HepG2 (cell line): ENCODE results near the gene KCNAB2. TPM values are rescaled to one million over a fixed set of nuclear protein-coding genes. Genes with fewer than 3 reads are reported as not detected.

ENCODE experiments used
- ATAC-seq: fragments of 200-7000 bp; cut with Tn5 transposase; 3 replicates; pipeline ENCODE4 v1.9.1; 2020; ENCODE audit warnings: mild to moderate bottlenecking, moderate library complexity
- BruUV-seq: library from RNA; stranded (reverse); fragments of 400-500 nt; replicated peaks from 2 replicates; lab custom pipeline; 2021; lab: Mats Ljungman, UMichigan
- CTCF ChIA-PET: fragments of 300-600 bp; formaldehyde crosslinking; extraction: SDS; loops from one replicate; lab custom pipeline; 2021; ENCODE audit warnings: low total read pairs, inconsistent platforms, low intra/inter-chr PET ratio; lab: Yijun Ruan, JAX
- POLR2A ChIA-PET: fragments of 350-600 bp; sonication (Branson Sonifier 250); formaldehyde crosslinking; loops from one replicate; lab custom pipeline; 2020; ENCODE audit warnings: antibody characterized with exemption, inconsistent platforms; lab: Yijun Ruan, JAX
- DNase-seq: peaks from one replicate; pipeline ENCODE4 v3.0.0-alpha.2; 2015; ENCODE audit warnings: low spot score
- FAIRE-seq: peaks from 3 replicates; lab custom pipeline; 2011; peaks lifted over from hg19 to GRCh38; lab: Jason Lieb, UNC
- H2AFZ ChIP-seq: one replicate; pipeline ENCODE4 v1.6.1; 2011; ENCODE audit warnings: low read length, inconsistent platforms
- H3K27ac ChIP-seq: fragments of 300-600 bp; 3 replicates; pipeline ENCODE4 v1.8.0; 2011; ENCODE audit warnings: mixed run types, mild to moderate bottlenecking, mixed read lengths, low read length, inconsistent platforms; ENCODE audit not compliant: insufficient read depth; ENCODE audit errors: extremely low read length
- H3K27me3 ChIP-seq, 2 experiments: fragments of 200-600 bp in 1 of 2; 2 replicates in 1 of 2; 3 replicates in 1 of 2; pipeline versions ENCODE4 v1.6.0 to v1.8.0; 2011; ENCODE audit warnings: low read length in 2 of 2, mild to moderate bottlenecking in 2 of 2, moderate library complexity in 2 of 2, inconsistent platforms in 1 of 2; ENCODE audit not compliant: insufficient read depth in 2 of 2, control insufficient read depth in 1 of 2
- H3K36me3 ChIP-seq, 2 experiments: fragments of 200-600 bp in 1 of 2; replicated peaks in 1 of 2; 2 replicates in 1 of 2; 3 replicates in 1 of 2; pipeline versions ENCODE4 v1.5.1 to v1.8.0; 2011; ENCODE audit warnings: low read length in 2 of 2, inconsistent platforms in 1 of 2; ENCODE audit not compliant: insufficient read depth in 2 of 2, control insufficient read depth in 1 of 2
- H3K4me1 ChIP-seq: 2 replicates; pipeline ENCODE4 v1.5.1; 2012; ENCODE audit warnings: low read length, inconsistent platforms; ENCODE audit not compliant: insufficient read depth
- H3K4me2 ChIP-seq: 2 replicates; pipeline ENCODE4 v1.6.0; 2011; ENCODE audit warnings: low read depth, low read length, inconsistent platforms
- H3K4me3 ChIP-seq, 3 experiments: fragments of 200-600 bp in 1 of 3; sonication (generic), shearing (Covaris generic) in 1 of 3; replicated peaks in 1 of 3; 2 replicates each; pipeline ENCODE4 v1.5.1; 2011 to 2016; ENCODE audit warnings: low read length in 3 of 3, inconsistent platforms in 2 of 3, low read depth in 2 of 3, mild to moderate bottlenecking in 2 of 3, control low read depth in 1 of 3, mixed read lengths in 1 of 3; ENCODE audit not compliant: insufficient read depth in 1 of 3
- H3K79me2 ChIP-seq: one replicate; pipeline ENCODE4 v1.6.1; 2011; ENCODE audit warnings: low read length, inconsistent platforms; ENCODE audit not compliant: insufficient read depth
- H3K9ac ChIP-seq: 2 replicates; pipeline ENCODE4 v1.6.0; 2011; ENCODE audit warnings: mild to moderate bottlenecking, low read depth, low read length, inconsistent platforms; ENCODE audit not compliant: insufficient read depth
- H3K9me3 ChIP-seq: 2 replicates; pipeline ENCODE4 v1.5.1; 2012; ENCODE audit warnings: mild to moderate bottlenecking, low read length
- H4K20me1 ChIP-seq: 2 replicates; pipeline ENCODE4 v1.6.0; 2011; ENCODE audit warnings: inconsistent platforms, mild to moderate bottlenecking, low read length, moderate library complexity; ENCODE audit not compliant: insufficient read depth
- FIP1L1 ChIP-seq: fragments of 200-400 bp; formaldehyde crosslinking; IDR thresholded peaks from 2 replicates; pipeline ENCODE4 v1.6.1; 2018; ENCODE audit warnings: low read depth, mild to moderate bottlenecking, low read length, moderate library complexity, borderline replicate concordance; ENCODE audit not compliant: insufficient read depth
- HDAC2 ChIP-seq: sonication (generic); formaldehyde crosslinking; IDR thresholded peaks from 2 replicates; pipeline ENCODE4 v1.4.0; 2020; ENCODE audit warnings: missing genetic modification reagents
- KLF9 ChIP-seq: IDR thresholded peaks from 2 replicates; pipeline ENCODE4 v1.6.1; 2016; ENCODE audit warnings: low read depth
- MXD4 ChIP-seq: IDR thresholded peaks from 2 replicates; pipeline ENCODE4 v1.6.1; 2016; ENCODE audit warnings: mild to moderate bottlenecking, missing biosample characterization, missing genetic modification reagents
- NFYC ChIP-seq: IDR thresholded peaks from 2 replicates; pipeline ENCODE4 v1.6.1; 2016; ENCODE audit warnings: missing genetic modification reagents, missing compliant biosample characterization
- NR2F6 ChIP-seq, 2 experiments: IDR thresholded peaks; 2 replicates each; pipeline ENCODE4 v1.6.1; 2016; ENCODE audit warnings: antibody characterized with exemption in 1 of 2, mild to moderate bottlenecking in 1 of 2
- RCOR2 ChIP-seq: IDR thresholded peaks from 2 replicates; pipeline ENCODE4 v1.6.1; 2016; ENCODE audit warnings: missing biosample characterization, missing genetic modification reagents
- SP140L ChIP-seq: sonication (generic); formaldehyde crosslinking; IDR thresholded peaks from 2 replicates; pipeline ENCODE4 v1.4.0; 2020; ENCODE audit warnings: missing genetic modification reagents, borderline replicate concordance
- STAT5B ChIP-seq: sonication (generic); formaldehyde crosslinking; IDR thresholded peaks from 2 replicates; pipeline ENCODE4 v1.4.0; 2020; ENCODE audit warnings: missing genetic modification reagents
- TFE3 ChIP-seq: IDR thresholded peaks from 2 replicates; pipeline ENCODE4 v1.6.1; 2016
- YEATS4 ChIP-seq: sonication (generic); formaldehyde crosslinking; IDR thresholded peaks from 2 replicates; pipeline ENCODE4 v1.4.0; 2020; ENCODE audit warnings: missing genetic modification reagents, borderline replicate concordance
- ZNF572 ChIP-seq: sonication (generic); formaldehyde crosslinking; IDR thresholded peaks from 2 replicates; pipeline ENCODE4 v1.5.1; 2020; ENCODE audit warnings: mild to moderate bottlenecking, missing genetic modification reagents
- ZNF646 ChIP-seq: sonication (generic); formaldehyde crosslinking; IDR thresholded peaks from 2 replicates; pipeline ENCODE4 v1.9.0; 2021; ENCODE audit warnings: mild to moderate bottlenecking, missing genetic modification reagents
- ZNF781 ChIP-seq: sonication (generic); formaldehyde crosslinking; IDR thresholded peaks from 2 replicates; pipeline ENCODE4 v1.5.1; 2020; ENCODE audit warnings: borderline replicate concordance, mild to moderate bottlenecking, missing genetic modification reagents; ENCODE audit errors: not compliant biosample characterization
- WGBS: methylation state at CpG from one replicate; pipeline ENCODE4 v1.1.6; 2017; ENCODE audit warnings: low lambda C conversion rate; 5-methylcytosine and 5-hydroxymethylcytosine counted together
- in situ Hi-C: cut with HindIII; loops from 2 replicates; pipeline ENCODE4 v1.10.0; 2017; ENCODE audit warnings: low pct_unique_long_range_greater_than_20kb; ENCODE audit not compliant: extremely low pct_ligation_motif_present
- intact Hi-C: fragments of 100-400 bp; cut with micrococcal nuclease; formaldehyde crosslinking; loops from one replicate; pipeline ENCODE4 v1.10.0; 2022; ENCODE audit not compliant: unreplicated experiment
- polyA plus RNA-seq, 8 experiments: library from polyadenylated mRNA; depleted of rRNA in 3 of 8; stranded (reverse) in 7 of 8; unstranded in 1 of 8; fragments of >200 nt; fragmentation: Illumina TruSeq in 4 of 8; extraction: Trizol in 4 of 8; gene quantifications; 2 replicates each; pipeline versions ENCODE4 v1.2.1 to v1.2.3, GENCODE V29; 2011 to 2016; ENCODE audit warnings: low read depth in 4 of 8, missing spikeins in 1 of 8, mixed read lengths in 1 of 8; ENCODE audit not compliant: insufficient read depth in 1 of 8
- total RNA-seq, 5 experiments: library from RNA; depleted of rRNA; stranded (reverse); fragments of >200 nt; fragmentation: Illumina TruSeq; extraction: Trizol; gene quantifications; 2 replicates each; pipeline ENCODE4 v1.2.3, GENCODE V29; 2016; ENCODE audit warnings: low read depth in 1 of 5

Gene KCNAB2
- total and polyA plus RNA-seq, 2 of the 13 experiments (the other 11 are each of a cell fraction or from before 2014, with no cell fraction given), result 6.2 to 8.8 TPM

GRCh38 chr1:6100861-6101783 is 55.4 kb downstream of the KCNAB2 start (continued):
- no peak for TF ChIP-seq NR2F6 (IDR thresholded peaks at IDR 0.05)
- no peak for TF ChIP-seq NR2F6 (CRISPR knock-in tag; IDR thresholded peaks at IDR 0.05)

GRCh38 chr1:6101826-6102531 is 56.3 kb downstream of the KCNAB2 start:
- 14% methylated on average over 12 of the region's 25 CpGs for WGBS
- H3K9me3 ChIP-seq, result no peaks in the 10 kb centered on the region
- FAIRE-seq (no peak), ATAC-seq (no peak), DNase-seq (no peak)
- H3K27me3 ChIP-seq, result peaks cover 9 to 44% of the 10 kb centered on the region in 2 experiments; a peak in 4 of 5 replicates
- H3K36me3 ChIP-seq, result no peaks in the 10 kb centered on the region
- no peak overlapping the region for H3K9ac ChIP-seq
- in situ Hi-C loops, result no loop called here
- H3K4me3 ChIP-seq, result no peak overlapping the region
- no peaks in the 10 kb centered on the region for H4K20me1 ChIP-seq
- CTCF ChIA-PET, result no interaction called here
- no TSS peak for BruUV-seq
- no peaks in the 10 kb centered on the region for H3K4me1 ChIP-seq
- H3K79me2 ChIP-seq, result no peaks in the 10 kb centered on the region
- no peak overlapping the region for H3K4me2 ChIP-seq
- no peak overlapping the region for H2AFZ ChIP-seq
- no peak overlapping the region for H3K27ac ChIP-seq
- intact Hi-C loops, result loop anchor here (10.0 kb wide), 1 partner anchor 143 kb away; the partner anchor contains the start of gene HES3
- POLR2A ChIA-PET, result no interaction called here
- TF ChIP-seq RCOR2 (CRISPR knock-in tag) (no peak), SP140L (CRISPR knock-in tag) (no peak), ZNF781 (CRISPR knock-in tag) (no peak), ZNF646 (CRISPR knock-in tag) (no peak), MXD4 (no peak), FIP1L1 (no peak), YEATS4 (CRISPR knock-in tag) (no peak), HDAC2 (CRISPR knock-in tag) (no peak), TFE3 (CRISPR knock-in tag) (no peak), ZNF572 (no peak), STAT5B (CRISPR knock-in tag) (no peak), KLF9 (CRISPR knock-in tag) (no peak), NFYC (CRISPR knock-in tag) (no peak)
